ENCODE measurements around the gene VTI1A.

- TF ChIP-seq CTCF (IDR thresholded peaks at IDR 0.05): no peak
- TF ChIP-seq TCF12 (IDR thresholded peaks at IDR 0.05): no peak
- TF ChIP-seq EZH2phosphoT487 (IDR thresholded peaks at IDR 0.05; ENCODE audit: borderline replicate concordance, low read depth): no peak
- no peak for TF ChIP-seq POLR2AphosphoS5 (IDR thresholded peaks at IDR 0.05; ENCODE audit: low read depth, low read length)
Measured at GRCh38 chr10:112487964-112488363, 40.9 kb downstream of the VTI1A start.
